K562 (cell line): ENCODE results near the gene TRIM24. TPM values are rescaled to one million over a fixed set of nuclear protein-coding genes. Genes with fewer than 3 reads are reported as not detected.

Source experiments
- CAMTA2 ChIP-seq: fragments of 250-450 bp; sonication (Bioruptor Pico); conservative IDR thresholded peaks from 2 replicates; pipeline ENCODE4 v1.5.1; 2022
- CEBPB ChIP-seq: fragments of 450-650 bp; IDR thresholded peaks from 2 replicates; pipeline ENCODE4 v1.6.1; 2016; ENCODE audit warnings: missing genetic modification characterization, missing compliant biosample characterization
- ESRRA ChIP-seq: fragments of 450-650 bp; IDR thresholded peaks from 2 replicates; pipeline ENCODE4 v1.6.1; 2014; ENCODE audit warnings: low read depth, mild to moderate bottlenecking, moderate library complexity, borderline replicate concordance
- GABPB2 ChIP-seq: fragments of 250-450 bp; sonication (Bioruptor Pico); conservative IDR thresholded peaks from 2 replicates; pipeline ENCODE4 v1.5.1; 2021; ENCODE audit warnings: mild to moderate bottlenecking
- HSF4 ChIP-seq: fragments of 250-450 bp; sonication (Bioruptor Pico); IDR thresholded peaks from 2 replicates; pipeline ENCODE4 v2.1.2; 2022; ENCODE audit warnings: mild to moderate bottlenecking, moderate library complexity, borderline replicate concordance
- ILF3 ChIP-seq: fragments of 450-650 bp; IDR thresholded peaks from 2 replicates; pipeline ENCODE4 v1.6.1; 2018; ENCODE audit warnings: antibody characterized with exemption, mild to moderate bottlenecking, moderate library complexity, borderline replicate concordance
- IRF9 ChIP-seq: fragments of 450-650 bp; IDR thresholded peaks from 2 replicates; pipeline ENCODE4 v1.6.1; 2016; ENCODE audit warnings: missing biosample characterization, missing genetic modification characterization
- LARP7 ChIP-seq: fragments of 450-650 bp; IDR thresholded peaks from 2 replicates; pipeline ENCODE4 v1.6.1; 2016
- MAFF ChIP-seq: IDR thresholded peaks from 2 replicates; pipeline ENCODE4 v1.6.1; 2012; ENCODE audit warnings: low read length, improper control_type of control experiment
- MLX ChIP-seq, 2 experiments: fragments of 450-650 bp in 1 of 2; sonication (generic) in 1 of 2; formaldehyde crosslinking; conservative IDR thresholded peaks; 2 replicates each; pipeline versions ENCODE4 v1.4.0 to v1.8.1; 2020 to 2022; ENCODE audit warnings: mild to moderate bottlenecking in 1 of 2, missing genetic modification reagents in 1 of 2
- MTA1 ChIP-seq: fragments of 450-650 bp; IDR thresholded peaks from 2 replicates; pipeline ENCODE4 v1.6.1; 2017; ENCODE audit warnings: borderline replicate concordance
- NBN ChIP-seq: fragments of 450-650 bp; IDR thresholded peaks from 2 replicates; pipeline ENCODE4 v1.6.1; 2016; ENCODE audit warnings: low read depth, mild to moderate bottlenecking
- PRPF4 ChIP-seq: fragments of 200-400 bp; formaldehyde crosslinking; IDR thresholded peaks from one replicate; pipeline ENCODE4 v1.6.1; 2017; ENCODE audit warnings: low read length, low read depth, mild to moderate bottlenecking; ENCODE audit not compliant: insufficient read depth, poor library complexity, severe bottlenecking
- PTBP1 ChIP-seq: fragments of 200-400 bp; formaldehyde crosslinking; IDR thresholded peaks from 2 replicates; pipeline ENCODE4 v1.6.1; 2017; ENCODE audit warnings: low read depth, low read length
- TFAP4 ChIP-seq: sonication (generic); formaldehyde crosslinking; IDR thresholded peaks from 2 replicates; pipeline ENCODE4 v1.8.0; 2022; ENCODE audit warnings: missing genetic modification reagents, mild to moderate bottlenecking, moderate library complexity, borderline replicate concordance
- ZBTB11 ChIP-seq, 3 experiments: fragments of 200-800 bp in 1 of 3; fragments of 250-450 bp in 1 of 3; fragments of 450-650 bp in 1 of 3; sonication (Bioruptor Pico) in 1 of 3; sonication (Bioruptor generic) in 1 of 3; formaldehyde crosslinking in 1 of 3; IDR thresholded peaks; 2 replicates each; pipeline versions ENCODE4 v1.6.1 to v1.8.0; 2016 to 2022; ENCODE audit warnings: mild to moderate bottlenecking in 2 of 3, missing genetic modification characterization in 2 of 3, missing compliant biosample characterization in 1 of 3, moderate library complexity in 1 of 3
- ZBTB2 ChIP-seq: fragments of 450-650 bp; IDR thresholded peaks from 2 replicates; pipeline ENCODE4 v1.6.1; 2016; ENCODE audit warnings: antibody characterized with exemption
- ZBTB33 ChIP-seq: sonication (generic); formaldehyde crosslinking; IDR thresholded peaks from 2 replicates; pipeline ENCODE4 v1.8.1; 2023; ENCODE audit warnings: mild to moderate bottlenecking, missing genetic modification reagents
- polyA plus RNA-seq, 8 experiments: library from polyadenylated mRNA; depleted of rRNA in 4 of 8; stranded (reverse) in 5 of 8; unstranded in 3 of 8; fragments of >200 nt; fragmentation: Nextera tagmentation in 2 of 8; fragmentation: Illumina TruSeq in 1 of 8; extraction: Ambion mirVana in 2 of 8; extraction: Trizol in 1 of 8; gene quantifications; 2 replicates each; pipeline versions ENCODE4 v1.2.1 to v1.2.3, GENCODE V29; 2011 to 2014; ENCODE audit warnings: inconsistent platforms in 1 of 8, missing spikeins in 1 of 8
- total RNA-seq, 7 experiments: library from RNA; depleted of rRNA in 6 of 7; stranded (reverse); fragments of >200 nt in 6 of 7; fragmentation: Illumina TruSeq in 2 of 7; extraction: Trizol in 2 of 7; gene quantifications; 2 replicates each; pipeline versions ENCODE4 v1.2.1 to v1.2.3, GENCODE V29; 2011 to 2021; ENCODE audit warnings: low replicate concordance in 1 of 7

The TRIM24 gene
- total and polyA plus RNA-seq, 9 of the 15 experiments (the other 6 are each of a cell fraction or from before 2014, with no cell fraction given): 13.4 to 74.0 (median 41.7) TPM

GRCh38 chr7:138565451-138566114 lies 105.5 kb downstream of the TRIM24 start (continued):
- TF ChIP-seq MAFF (peak; percentile 28; the same call in 1 of the 2 replicates), PRPF4 (no peak), GABPB2 (CRISPR knock-in tag) (no peak), TFAP4 (CRISPR knock-in tag) (no peak), HSF4 (CRISPR knock-in tag) (no peak), ILF3 (no peak), CEBPB (tag) (peak; percentile 86), MTA1 (no peak), NBN (peak; percentile 45; the same call in 1 of the 2 replicates), MLX (CRISPR knock-in tag; conservative IDR thresholded peaks at IDR 0.05) (no peak), ESRRA (0 out of 2 replicates have a peak, but pooled peaks have one; percentile 16), CAMTA2 (CRISPR knock-in tag) (no peak), IRF9 (tag) (no peak), LARP7 (no peak), ZBTB33 (CRISPR knock-in tag) (no peak), ZBTB11 (CRISPR knock-in tag; IDR thresholded peaks at IDR 0.05) (no peak), PTBP1 (no peak), ZBTB2 (no peak)
